Stimulated activated CD4-positive, alpha-beta T cell treated with anti-CD3 and anti-CD28 coated beads, Interleukin-2, amount 100 ng/mL, for 4 hours (primary cell): ENCODE data around the gene TTC6.

Experiments
- DNase-seq: peaks from one replicate; pipeline ENCODE4 v3.0.0-alpha.2; 2020; ENCODE audit warnings: low read depth

The TTC6 gene

GRCh38 chr14:37625597-37626595 is 30.5 kb downstream of the TTC6 start:
- DNase-seq, result no peak

GRCh38 chr14:37637341-37637740 is 41.9 kb downstream of the TTC6 start:
- no peak for DNase-seq

GRCh38 chr14:37638599-37638998 is 43.2 kb downstream of the TTC6 start:
- no peak for DNase-seq

GRCh38 chr14:37641117-37641516 is 45.7 kb downstream of the TTC6 start:
- no peak for DNase-seq

- DNase-seq, result no peak
These were observed 46.7 kb downstream of the TTC6 start for GRCh38 chr14:37642125-37642524.

- no peak for DNase-seq
These were observed 48.3 kb downstream of the TTC6 start for GRCh38 chr14:37643701-37644100.
